Gastrocnemius medialis (tissue), 4 donors: ENCODE data around the gene FAS.

Experiments
- POLR2A ChIP-seq, 2 donors: fragments of 450-650 bp; IDR thresholded peaks; one replicate each; pipeline ENCODE4 v1.6.1; 2017; ENCODE audit warnings: antibody characterized with exemption in 2 of 2, mild to moderate bottlenecking in 2 of 2, moderate library complexity in 2 of 2
- TF ChIP-seq, protein P1 (sequence below), 5 experiments: fragments of 450-650 bp in 3 of 5; fragments of 200-600 bp in 2 of 5; sonication (generic) in 2 of 5; IDR thresholded peaks in 4 of 5; conservative IDR thresholded peaks in 1 of 5; 1 replicate in 4 of 5; 2 replicates in 1 of 5; pipeline ENCODE4 v1.5.1; 2016 to 2019; ENCODE audit warnings: antibody characterized with exemption in 5 of 5, mild to moderate bottlenecking in 3 of 5, moderate library complexity in 3 of 5

DNA sequence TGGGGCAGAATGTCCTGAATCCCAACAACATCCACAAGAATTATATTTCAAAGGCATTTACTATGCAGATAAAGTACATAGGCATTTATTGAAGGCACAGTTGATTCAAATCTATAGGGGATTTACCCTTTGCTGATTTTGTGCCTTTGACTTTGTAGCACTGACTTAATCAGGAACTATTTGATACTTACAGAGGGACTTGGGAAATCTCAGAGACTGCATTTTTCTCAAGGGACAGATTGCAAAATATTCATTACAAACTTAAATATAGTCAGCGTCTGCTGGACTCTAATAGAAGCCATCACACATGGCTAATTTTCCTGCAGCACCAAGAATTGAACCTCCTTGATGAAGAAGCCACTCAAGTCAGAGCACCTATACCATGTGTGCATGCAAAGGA is 44.9 kb downstream of the FAS start:
- TF ChIP-seq, protein P1, sequence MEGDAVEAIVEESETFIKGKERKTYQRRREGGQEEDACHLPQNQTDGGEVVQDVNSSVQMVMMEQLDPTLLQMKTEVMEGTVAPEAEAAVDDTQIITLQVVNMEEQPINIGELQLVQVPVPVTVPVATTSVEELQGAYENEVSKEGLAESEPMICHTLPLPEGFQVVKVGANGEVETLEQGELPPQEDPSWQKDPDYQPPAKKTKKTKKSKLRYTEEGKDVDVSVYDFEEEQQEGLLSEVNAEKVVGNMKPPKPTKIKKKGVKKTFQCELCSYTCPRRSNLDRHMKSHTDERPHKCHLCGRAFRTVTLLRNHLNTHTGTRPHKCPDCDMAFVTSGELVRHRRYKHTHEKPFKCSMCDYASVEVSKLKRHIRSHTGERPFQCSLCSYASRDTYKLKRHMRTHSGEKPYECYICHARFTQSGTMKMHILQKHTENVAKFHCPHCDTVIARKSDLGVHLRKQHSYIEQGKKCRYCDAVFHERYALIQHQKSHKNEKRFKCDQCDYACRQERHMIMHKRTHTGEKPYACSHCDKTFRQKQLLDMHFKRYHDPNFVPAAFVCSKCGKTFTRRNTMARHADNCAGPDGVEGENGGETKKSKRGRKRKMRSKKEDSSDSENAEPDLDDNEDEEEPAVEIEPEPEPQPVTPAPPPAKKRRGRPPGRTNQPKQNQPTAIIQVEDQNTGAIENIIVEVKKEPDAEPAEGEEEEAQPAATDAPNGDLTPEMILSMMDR (IDR thresholded peaks at IDR 0.05 in 4 of 5, conservative IDR thresholded peaks at IDR 0.05 in 1 of 5): no peak
- no peak for TF ChIP-seq POLR2A (IDR thresholded peaks at IDR 0.05)
